Suppressor macrophage treated with lipopolysaccharide for 1 hour (primary cell): ENCODE results near the gene BRD3OS.
A peak's percentile ranks its signal among the peaks of the same experiment; 100 is the strongest.
"Not testable (repeated sequence)": the region's sequence is repeated elsewhere in the genome, so short reads cannot be mapped to it uniquely, and the experiment has no call there.

Experiments used
- DNase-seq, 3 donors: peaks; one replicate each; pipeline ENCODE4 v3.0.0-alpha.2; 2020 to 2022

The BRD3OS gene

DNA sequence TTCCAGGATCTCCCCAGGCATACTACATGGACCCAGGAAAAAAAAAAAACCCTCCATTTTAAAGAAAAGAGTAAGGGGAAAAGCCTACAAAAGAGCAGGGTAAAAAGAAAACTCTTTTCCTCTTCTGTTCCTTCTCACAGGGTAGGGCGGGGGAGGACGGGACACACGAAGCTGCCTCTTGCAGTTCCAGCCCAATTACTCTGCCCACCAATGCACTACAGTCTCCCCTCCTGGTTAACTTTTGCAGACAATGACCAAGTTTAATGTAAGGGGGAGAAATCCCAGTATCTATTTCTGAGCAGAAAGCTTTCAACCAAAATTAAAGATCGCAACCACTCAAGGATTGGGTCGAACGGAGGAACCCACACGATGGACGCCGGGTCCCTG is 41.2 kb downstream of the BRD3OS start:
- DNase-seq = peak; percentile 19 to 50 (median 41)

DNA sequence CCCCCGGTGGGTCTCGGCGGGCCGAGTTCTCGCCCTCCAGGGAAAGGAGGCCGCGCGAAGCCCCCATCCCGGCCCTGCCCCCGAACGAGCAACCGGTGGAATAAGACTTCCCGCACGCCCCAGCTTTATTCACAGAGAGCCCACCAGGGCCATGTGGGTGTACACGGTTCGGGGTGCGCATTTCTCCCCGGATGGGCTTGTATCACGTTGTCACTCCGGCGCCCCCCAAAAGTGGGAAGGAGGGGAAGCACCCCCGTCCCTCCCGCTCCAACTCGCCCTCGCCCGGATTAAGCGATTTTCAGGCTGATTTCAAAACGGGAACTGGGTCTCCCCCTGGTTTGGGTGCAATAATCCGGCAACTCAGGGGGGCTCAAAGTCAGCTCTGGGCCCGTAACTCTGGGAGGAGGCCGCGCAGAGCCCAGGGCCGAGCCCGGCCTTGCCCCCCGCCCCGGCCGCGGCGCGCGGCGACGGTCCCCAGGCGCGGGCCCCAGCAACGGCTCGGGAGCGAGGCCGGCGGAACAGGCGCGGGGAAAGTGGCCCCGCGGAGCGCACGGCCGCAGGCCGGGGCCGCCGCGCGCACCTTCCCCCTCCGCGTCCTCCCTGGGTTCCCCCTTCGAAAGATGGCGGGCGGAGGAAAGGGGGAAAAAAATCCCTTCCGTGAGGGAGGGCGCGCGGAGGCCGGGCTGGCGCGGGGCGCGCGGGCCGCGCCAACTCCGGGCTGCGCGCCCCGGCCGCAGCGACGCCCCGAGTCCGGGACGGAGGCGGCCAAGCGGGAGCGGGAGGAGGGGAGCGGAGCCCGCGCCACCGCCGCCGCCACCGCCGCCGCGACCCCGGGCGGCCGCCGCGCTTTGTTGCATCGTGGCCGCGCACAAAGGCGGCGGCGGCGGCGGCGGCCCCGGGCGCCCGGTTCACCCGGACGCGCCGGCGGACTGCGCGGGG is 41.9 kb downstream of the BRD3OS start:
- peak; percentile 51 to 76 (median 52) for DNase-seq

DNA sequence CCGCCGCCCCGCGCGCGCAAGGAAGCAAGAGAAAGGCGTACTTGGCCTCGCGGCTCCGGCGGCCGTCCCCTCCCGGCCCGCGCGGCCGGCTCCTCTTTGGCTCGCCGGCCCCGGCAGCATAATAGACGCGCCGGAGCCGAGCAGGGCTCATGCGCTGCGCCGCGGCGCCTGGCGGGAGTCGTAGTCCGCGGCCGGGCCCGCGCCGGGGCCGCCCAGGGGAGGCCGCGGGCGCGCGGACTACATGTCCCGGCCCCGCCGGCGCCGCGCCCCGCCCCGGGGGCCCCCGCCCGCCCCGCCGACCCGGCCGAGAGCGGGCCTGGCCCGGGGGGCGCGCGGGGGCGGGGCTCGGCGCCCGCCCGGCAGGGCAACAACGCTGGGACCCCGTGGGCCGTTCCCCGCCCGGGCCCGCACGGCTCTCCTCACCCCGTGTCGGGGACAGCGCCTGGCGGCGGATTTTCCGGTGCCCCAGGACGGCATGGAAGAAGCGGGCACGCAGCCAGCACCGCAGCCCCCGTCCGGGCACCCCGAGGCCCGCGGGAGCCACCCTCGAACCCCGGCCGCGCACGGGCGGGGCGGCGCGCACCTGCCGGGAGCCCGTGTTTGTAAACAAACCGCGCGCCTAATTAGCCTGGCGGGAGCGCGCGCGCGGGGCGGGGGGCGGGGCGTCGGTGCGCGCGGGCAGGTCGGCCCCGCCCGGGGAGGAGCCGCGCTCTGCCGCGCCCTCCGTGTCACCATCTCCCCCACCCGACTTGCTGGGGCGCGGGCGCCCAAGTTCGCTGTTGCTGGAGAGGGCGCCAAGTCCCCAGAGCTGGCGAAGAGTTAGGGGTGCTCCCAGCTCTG is 42.8 kb downstream of the BRD3OS start, which contains the start of gene BRD3:
Gene BRD3, minus strand, starts transcription at position 123 of the 840 bp plus-strand sequence. CDS start 14,549 bp downstream, outside the sequence.
- peak; percentile 93 to 99 (median 98) for DNase-seq

DNA sequence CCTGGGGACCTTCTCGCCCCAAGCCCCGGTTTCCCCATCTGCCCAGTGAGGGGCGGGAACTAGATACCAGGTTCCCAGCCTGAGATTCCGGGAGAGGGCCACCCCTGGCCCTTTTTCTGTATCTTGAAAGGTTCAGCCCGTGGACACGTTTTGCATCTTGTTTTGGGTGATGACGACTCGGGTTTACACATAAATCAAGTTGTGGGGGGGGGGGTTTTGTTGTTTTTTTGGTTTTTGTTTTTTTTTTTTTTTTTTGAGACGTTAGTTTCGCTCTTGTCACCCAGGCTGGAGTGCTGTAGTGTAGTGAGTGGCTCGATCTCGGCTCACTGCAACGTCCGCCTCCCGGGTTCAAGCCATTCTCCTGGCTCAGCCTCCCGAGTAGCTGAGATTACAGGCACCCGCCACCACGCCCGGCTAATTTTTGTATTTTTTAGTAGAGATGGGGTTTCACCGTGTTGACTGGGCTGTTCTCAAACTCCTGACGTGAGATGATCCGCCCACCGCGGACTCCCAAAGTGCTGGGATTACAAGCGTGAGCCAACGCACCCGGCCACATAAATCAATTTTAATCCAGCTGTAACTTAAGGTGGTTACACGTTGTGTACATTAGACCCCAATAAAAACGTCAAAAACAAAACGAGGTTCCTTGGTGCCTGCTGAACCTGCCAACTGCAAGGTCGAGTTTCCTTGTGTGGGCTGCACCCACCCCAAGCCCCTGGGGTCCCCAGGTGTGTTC is 43.6 kb downstream of the BRD3OS start:
- DNase-seq = no peak

DNA sequence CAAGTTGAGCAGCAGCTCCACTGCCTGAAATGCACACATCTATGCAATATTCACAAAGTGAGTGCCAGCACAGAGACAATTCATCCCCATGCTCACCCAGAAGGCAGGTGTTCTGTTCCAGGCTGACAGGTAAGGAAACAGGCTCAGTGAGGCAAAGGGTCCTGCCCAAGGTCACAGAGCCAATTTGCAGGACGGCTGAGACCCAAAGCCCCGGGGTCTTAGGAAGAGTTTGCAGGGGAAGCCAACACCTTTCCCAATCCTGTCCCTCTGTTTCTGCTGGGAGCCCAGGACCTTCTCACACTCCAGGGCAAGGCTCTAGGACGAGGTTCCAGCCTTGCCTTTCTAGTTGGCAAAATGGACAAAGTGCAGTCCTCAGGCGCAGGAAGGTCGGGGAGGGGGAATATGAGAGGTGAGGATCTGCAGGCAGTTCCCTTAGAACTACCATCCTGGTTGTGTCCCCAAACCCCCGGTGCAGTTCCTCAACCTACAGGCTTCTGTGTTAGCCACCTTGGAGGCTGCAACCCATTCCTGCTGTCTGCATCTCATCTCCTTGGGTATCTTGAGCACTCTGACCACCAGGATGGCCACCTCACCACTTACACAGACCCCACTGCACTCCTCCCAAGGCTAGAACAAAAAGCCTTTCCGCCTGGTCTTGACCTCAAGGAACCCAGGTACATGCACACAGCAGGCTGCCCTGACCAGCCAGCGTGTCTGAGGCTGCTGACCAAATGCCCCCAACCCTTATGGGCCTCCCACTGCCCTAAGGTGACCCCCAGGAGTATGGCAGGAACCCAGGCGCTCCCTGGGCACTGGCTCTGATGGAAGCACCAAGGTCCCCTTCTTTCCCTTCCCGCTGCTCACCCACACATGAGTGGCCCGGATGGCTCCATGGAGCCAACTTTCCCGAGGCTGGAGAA is 44.5 kb downstream of the BRD3OS start:
- no peak for DNase-seq

DNA sequence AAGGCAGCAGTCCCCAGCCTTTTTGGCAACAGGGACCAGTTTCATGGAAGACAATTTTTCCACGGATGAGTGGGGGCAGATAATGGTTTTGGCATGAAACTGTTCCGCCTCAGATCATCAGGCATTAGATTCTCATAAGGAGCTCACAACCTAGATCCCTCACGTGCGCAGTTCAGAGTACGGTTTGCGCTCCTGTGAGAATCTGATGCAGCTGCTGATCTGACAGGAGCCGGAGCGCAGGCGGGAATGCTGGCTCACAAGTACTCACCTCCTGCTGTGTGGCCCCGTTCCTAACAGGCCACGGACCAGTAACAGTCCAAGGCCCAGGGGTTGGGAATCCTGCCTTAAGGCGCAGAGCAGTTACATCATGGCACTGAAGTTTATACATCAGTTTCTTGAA is 45.9 kb downstream of the BRD3OS start:
- no peak for DNase-seq

DNA sequence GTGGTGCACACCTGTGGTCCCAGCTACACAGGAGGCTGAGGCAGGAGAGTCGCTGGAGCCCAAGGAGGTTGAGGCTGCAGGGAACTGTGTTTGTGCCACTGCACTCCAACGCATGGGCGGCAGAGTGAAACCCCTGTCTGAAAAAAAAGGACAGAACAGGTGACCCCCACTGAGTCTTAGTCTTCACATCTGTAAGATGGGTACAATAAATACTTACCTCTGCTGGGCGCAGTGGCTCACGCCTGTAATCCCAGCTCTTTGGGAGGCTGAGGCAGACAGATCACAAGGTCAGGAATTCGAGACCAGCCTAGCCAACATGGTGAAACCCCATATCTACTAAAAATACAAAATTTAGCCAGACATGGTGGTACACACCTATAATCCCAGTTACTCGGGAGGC is 47.4 kb downstream of the BRD3OS start:
- not testable (repeated sequence) for DNase-seq

DNA sequence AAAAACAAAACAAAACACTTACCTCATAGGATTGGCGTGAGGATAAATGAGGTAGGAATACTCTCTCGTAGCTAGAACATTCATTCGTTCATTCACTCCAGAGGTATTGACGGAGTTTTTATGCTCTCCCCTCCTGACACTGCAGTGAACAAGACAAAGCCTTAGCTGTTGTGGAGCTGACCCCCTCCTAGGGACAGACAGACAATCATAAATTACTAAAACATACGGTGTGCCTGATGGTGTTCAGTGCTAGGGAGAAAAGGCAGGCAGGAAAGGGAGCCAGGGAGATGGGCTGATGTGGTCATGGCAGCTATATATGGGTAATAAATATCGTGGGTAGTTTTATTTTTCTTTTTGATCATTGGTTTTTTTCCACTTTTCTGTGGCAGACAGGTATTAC is 48.2 kb downstream of the BRD3OS start:
- no peak for DNase-seq

DNA sequence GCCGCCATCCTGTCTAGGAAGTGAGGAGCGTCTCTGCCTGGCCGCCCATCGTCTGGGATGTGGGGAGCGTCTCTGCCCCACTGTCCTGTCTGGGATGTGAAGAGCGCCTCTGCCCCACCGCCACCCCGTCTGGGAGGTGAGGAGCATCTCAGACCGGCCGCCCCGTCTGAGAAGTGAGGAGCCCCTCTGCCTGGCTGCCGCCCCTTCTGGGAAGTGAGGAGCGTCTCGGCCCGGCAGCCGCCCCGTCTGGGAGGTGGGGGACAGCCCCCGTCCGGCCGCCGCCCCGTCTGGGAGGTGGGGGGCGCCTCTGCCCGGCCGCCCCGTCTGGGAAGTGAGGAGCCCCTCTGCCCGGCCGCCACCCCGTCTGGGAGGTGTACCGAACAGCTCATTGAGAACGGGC is 50.4 kb downstream of the BRD3OS start:
- not testable (repeated sequence) for DNase-seq

DNA sequence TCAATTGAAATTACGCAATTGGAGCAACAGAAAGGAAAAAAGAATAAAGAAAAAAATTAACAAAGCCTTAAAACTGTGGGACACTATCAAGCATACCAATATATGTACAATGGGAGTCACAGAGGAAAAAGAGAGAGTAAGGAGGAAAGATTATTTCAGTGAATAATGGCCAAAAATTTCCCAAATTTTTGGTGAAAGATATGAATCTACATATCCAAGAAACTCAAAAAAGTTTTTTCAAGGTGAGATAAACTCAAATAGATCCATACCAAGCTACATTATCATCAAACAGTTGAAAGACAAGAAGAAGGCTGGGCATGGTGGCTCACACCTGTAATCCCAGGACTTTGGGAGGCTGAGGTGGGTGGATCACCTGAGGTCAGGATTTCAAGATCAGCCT is 51.4 kb downstream of the BRD3OS start:
- DNase-seq = no peak
